GM19468 (cell line): ENCODE measurements around the gene MOB1A.
"Not testable (repeated sequence)": the region's sequence is repeated elsewhere in the genome, so short reads cannot be mapped to it uniquely, and the experiment has no call there.

Source experiments
- ATAC-seq: cut with Tn5 transposase; IDR thresholded peaks from one replicate; pipeline ENCODE4 v1.9.1; 2021; ENCODE audit warnings: mild to moderate bottlenecking, moderate library complexity, moderate number of reproducible peaks; ENCODE audit not compliant: unreplicated experiment; ENCODE audit errors: extremely low read depth

Gene MOB1A

GRCh38 chr2:74178211-74179062 is at the start of gene MOB1A:
Gene MOB1A, minus strand, starts transcription at chr2:74178879. Its CDS starts 205 bp downstream, at chr2:74178674.
- peak; percentile 80 for ATAC-seq

- no peak for ATAC-seq
These were observed 49.0 kb upstream of the MOB1A start for GRCh38 chr2:74227646-74228045.

DNA sequence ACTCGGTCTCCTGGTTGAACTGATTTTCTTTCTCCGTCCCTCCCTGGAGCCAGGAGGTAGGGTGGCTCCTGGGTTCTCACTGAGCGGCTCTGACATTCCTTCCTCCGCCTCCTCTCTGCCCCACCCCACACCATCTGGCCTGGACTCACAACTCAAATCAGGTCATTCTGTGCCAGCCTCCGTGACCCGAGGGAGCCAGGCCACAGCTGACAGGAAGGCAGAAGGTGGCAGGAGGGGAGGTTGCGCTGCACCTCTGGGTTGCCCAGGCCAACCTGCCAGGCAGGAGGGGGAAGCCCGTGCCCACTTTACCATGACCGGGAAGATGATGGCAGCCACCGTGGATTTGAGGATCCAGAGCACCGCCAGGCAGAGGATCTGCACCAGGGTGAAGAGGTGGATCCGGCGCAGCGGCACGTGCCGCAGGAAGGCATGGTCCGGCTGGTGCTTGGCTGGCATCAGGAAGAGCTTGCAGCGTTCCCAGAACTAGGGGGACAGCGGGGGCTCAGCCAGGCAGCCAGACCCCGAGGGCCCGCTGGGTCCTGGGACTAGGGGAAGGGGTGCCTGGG is 48.1 kb upstream of the MOB1A start:
- ATAC-seq: no peak

DNA sequence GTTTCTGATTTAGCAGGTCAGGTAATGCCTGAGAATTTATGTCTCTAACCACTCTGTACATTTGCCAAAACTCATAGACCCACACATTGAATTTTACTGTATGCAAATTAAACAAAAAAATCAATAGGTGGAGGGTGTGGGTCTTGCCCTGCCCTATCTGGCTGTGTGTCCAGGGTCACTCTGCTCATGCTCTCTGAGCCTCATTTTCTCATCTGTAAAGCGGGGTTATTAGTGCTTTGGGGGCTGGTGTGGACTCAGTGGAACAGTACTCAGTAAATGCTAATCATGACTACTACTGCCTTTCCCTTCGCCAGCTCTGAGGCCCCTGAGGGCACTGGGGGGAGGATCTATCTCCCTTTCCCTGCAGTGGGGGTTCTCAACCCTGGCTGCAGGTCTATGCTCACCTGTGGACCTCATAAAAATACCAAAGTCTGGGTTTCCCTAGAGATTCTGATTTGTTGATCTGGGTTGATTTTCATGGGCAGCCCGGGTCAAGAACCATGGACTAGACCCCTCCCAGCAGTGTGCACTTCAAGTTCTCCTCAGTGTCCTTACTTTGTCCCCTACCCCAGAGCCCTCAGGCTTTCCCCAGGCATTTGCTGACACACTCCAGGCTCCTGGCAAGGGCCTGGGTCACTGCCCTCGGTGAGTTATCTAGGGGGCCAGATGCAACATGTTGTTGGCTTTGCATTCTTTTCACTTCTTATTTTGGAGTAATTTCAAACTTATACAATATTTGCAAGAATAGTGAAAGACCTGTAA is 47.2 kb upstream of the MOB1A start:
- ATAC-seq: no peak

- no peak for ATAC-seq
These were observed 45.5 kb upstream of the MOB1A start for GRCh38 chr2:74223941-74224770.

GRCh38 chr2:74222300-74222650 is 43.6 kb upstream of the MOB1A start:
- no peak for ATAC-seq

DNA sequence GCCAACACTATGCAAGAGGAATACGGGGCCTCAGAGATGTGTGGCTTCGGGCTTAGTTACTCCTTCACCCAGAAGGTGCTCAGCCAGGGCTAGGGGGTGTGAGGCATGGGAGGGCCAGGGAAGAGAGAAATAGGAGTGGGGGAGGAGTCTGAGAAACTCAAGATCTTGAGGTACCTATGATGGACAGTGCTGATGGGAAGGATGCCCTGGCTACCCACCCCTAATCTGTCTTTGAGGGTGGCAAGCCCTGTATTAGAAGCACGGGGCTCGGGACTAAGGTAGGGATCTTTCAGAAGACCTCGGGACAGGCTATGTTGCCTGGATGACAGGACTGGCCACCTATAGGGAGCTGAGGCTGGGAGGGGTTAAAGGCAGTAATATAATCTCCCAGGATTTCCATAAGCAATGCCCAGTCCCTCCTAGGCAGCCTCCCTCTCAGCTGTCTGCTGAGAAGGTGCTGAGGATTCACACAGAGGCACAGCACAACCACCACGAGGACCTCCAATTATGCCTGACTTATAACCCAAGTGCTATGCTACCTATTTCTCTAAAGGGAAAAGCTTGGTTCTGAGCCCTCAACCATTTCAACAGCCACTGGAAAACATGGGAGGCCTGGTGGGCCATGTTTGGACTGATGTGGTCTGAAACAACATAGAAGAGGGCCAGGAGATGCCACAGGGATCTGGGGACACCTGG is 43.1 kb upstream of the MOB1A start:
- ATAC-seq: no peak

GRCh38 chr2:74221091-74221490 is 42.4 kb upstream of the MOB1A start:
- no peak for ATAC-seq

- ATAC-seq: no peak
These were observed 41.3 kb upstream of the MOB1A start for GRCh38 chr2:74219846-74220486.

- no peak for ATAC-seq
These were observed 38.0 kb upstream of the MOB1A start for GRCh38 chr2:74216642-74217041.

DNA sequence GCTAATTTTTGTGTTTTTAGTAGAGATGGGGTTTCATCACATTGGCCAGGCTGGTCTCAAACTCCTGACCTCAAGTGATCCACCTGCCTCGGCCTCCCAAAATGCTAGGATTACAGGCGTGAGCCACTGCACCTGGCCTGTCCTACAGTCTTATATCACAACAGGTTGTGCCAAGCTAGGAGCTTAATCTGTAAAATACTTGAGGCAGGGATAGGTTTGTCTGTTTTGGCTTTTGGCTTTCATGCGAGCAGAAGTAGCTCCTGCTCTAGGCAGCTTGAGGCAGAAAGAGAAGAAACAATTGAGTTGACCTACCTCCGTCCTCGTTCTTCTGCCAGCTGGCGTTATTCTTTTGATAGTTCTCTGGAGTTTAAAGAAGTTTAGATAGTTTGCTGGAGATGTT is 37.1 kb upstream of the MOB1A start:
- not testable (repeated sequence) for ATAC-seq

DNA sequence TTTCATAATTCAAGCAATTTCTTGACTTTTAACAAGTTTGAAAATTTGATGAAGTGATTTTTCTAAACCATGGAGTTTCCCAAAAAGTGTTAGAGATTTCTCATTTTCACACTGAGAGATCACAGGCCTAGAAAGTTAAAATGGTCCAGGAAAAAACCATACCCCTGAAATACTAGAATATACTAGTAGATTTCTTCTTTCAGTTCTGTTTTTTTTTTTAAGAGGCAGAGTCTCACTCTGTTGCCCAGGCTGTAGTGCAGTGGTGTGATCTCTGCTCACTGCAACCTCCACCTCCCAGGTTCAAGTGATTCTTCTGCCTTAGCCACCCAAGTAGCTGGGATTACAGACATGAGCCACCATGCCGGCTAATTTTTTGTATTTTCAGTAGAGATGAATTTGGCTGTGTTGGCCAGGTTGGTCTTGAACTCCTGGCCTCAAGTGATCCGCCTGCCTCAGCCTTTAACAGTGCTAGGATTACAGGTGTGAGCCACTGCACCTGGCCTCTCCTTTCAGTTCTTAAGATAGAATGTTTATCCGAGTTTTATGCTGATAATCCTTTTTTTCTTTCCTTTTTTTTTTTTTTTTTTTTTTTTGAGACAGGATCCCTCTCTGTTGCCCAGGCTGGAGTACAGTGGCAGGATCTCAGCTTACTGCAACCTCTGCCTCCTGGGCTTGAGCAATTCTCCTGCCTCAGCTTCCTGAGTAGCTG is 34.2 kb upstream of the MOB1A start:
- no peak for ATAC-seq

GRCh38 chr2:74206180-74206688 is 27.6 kb upstream of the MOB1A start:
- ATAC-seq: peak; percentile 73

DNA sequence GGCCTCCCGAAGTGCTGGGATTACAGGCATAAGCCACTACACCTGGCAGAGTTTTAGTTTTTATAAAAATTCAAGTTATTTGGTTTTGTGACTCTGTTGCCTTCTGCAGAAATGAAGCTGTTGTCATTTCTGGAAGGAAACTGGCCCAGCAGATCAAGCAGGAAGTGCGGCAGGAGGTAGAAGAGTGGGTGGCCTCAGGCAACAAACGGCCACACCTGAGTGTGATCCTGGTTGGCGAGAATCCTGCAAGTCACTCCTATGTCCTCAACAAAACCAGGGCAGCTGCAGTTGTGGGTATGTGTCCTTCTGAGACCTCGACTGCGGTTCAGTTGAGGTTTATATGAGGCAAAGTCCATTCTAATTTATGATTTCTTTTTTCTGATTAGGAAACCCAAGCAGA is 26.9 kb upstream of the MOB1A start:
- ATAC-seq: no peak

DNA sequence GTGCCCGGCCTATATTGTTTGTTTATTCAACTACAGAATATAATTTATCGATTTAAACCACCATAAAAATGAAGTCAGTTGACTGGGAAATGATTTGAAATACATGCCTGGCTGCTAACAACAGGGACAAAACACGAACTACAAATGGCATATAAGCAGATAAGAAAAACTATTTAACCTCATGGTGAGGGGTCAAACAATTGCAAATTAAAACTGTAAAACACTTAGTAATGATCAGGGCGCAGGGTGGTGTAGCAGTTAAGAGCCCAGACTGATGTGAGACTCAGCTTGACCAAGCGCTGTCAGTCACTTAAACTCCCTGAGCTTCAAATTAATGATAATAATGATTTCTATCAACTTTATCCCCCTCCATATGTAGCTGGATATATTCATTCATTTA is 26.4 kb upstream of the MOB1A start:
- ATAC-seq: no peak

- no peak for ATAC-seq
These were observed 25.8 kb upstream of the MOB1A start for GRCh38 chr2:74204436-74204835.

- no peak for ATAC-seq
These were observed 22.9 kb upstream of the MOB1A start for GRCh38 chr2:74201596-74201995.

GRCh38 chr2:74201196-74201595 is 22.5 kb upstream of the MOB1A start:
- ATAC-seq: no peak
